ENCODE results near the gene FOXK1. TPM values are rescaled to one million over a fixed set of nuclear protein-coding genes. Genes with fewer than 3 reads are reported as not detected.

The FOXK1 gene
- total and polyA plus RNA-seq, 8 donors, result 2.9 to 88.1 (median 21.6) TPM

DNA sequence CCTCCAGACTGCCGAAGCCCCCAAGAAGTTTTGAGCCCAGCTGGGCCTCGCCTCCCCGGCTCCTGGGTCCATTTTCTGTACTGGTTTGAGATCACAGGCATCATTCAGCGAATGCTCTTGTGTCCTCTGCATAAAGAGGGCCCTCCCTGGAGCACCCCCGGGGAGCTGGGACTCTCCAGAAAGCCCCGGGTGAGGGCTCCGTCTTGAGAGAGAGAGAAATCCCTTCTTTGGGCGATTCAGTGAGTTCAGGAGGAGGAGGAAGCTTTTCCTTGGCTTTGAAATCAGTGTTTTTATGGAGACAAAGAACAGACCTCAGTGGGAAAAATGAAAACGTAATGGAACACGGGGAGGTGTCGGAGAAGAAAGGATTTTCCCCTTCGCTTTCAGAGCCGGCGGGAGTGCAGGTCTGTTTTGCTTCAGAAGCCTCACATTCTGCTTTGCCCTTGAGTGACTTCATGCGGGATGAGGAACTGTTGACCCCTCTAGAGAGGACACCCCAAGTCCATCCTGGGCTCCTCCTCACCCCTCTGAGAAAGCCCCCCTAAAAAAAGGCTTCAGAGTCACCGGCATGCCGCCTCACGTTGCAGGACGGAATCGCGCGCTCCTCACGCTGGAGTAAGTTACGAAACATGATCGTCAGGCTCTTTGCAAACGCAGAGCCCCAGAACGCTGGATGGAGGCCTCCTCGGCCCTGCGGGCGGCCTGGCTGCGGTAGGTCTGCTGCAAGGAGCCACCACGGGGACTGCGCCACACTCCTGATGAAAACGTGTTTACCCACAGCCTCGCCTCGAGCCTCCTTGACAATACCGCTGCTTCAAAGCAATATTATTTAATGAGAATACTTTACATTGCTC lies 84.8 kb downstream of the FOXK1 start:
- peak in 1 of 2 donors; percentile 70 for DNase-seq
- peaks cover 0 to 40% (median 18%) of the 10 kb centered on the region in 4 donors for H3K4me1 ChIP-seq
- 76 to 91% (median 88%) methylated on average over 36 to 37 of the region's 37 CpGs for WGBS, 5 donors
- intact Hi-C loops (cut with DNase I; ENCODE audit: low total_unique reads), result no loop called here
- H3K9me3 ChIP-seq, result no peaks in the 10 kb centered on the region
- peak overlapping the region in 3 of 5 donors; percentile 55 to 94 (median 78) for H3K27ac ChIP-seq
- TF ChIP-seq POLR2AphosphoS5 (IDR thresholded peaks at IDR 0.05), result peak in 2 of 3 donors; percentile 10 to 63
- TF ChIP-seq, protein P1, sequence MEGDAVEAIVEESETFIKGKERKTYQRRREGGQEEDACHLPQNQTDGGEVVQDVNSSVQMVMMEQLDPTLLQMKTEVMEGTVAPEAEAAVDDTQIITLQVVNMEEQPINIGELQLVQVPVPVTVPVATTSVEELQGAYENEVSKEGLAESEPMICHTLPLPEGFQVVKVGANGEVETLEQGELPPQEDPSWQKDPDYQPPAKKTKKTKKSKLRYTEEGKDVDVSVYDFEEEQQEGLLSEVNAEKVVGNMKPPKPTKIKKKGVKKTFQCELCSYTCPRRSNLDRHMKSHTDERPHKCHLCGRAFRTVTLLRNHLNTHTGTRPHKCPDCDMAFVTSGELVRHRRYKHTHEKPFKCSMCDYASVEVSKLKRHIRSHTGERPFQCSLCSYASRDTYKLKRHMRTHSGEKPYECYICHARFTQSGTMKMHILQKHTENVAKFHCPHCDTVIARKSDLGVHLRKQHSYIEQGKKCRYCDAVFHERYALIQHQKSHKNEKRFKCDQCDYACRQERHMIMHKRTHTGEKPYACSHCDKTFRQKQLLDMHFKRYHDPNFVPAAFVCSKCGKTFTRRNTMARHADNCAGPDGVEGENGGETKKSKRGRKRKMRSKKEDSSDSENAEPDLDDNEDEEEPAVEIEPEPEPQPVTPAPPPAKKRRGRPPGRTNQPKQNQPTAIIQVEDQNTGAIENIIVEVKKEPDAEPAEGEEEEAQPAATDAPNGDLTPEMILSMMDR (IDR thresholded peaks at IDR 0.05), result no peak
- H3K36me3 ChIP-seq, result peaks cover 23 to 66% (median 45%) of the 10 kb centered on the region in 4 donors
- no peaks in the 10 kb centered on the region for H3K27me3 ChIP-seq
- H3K4me3 ChIP-seq, result peak overlapping the region in 2 of 4 donors; percentile 9 to 12

DNA sequence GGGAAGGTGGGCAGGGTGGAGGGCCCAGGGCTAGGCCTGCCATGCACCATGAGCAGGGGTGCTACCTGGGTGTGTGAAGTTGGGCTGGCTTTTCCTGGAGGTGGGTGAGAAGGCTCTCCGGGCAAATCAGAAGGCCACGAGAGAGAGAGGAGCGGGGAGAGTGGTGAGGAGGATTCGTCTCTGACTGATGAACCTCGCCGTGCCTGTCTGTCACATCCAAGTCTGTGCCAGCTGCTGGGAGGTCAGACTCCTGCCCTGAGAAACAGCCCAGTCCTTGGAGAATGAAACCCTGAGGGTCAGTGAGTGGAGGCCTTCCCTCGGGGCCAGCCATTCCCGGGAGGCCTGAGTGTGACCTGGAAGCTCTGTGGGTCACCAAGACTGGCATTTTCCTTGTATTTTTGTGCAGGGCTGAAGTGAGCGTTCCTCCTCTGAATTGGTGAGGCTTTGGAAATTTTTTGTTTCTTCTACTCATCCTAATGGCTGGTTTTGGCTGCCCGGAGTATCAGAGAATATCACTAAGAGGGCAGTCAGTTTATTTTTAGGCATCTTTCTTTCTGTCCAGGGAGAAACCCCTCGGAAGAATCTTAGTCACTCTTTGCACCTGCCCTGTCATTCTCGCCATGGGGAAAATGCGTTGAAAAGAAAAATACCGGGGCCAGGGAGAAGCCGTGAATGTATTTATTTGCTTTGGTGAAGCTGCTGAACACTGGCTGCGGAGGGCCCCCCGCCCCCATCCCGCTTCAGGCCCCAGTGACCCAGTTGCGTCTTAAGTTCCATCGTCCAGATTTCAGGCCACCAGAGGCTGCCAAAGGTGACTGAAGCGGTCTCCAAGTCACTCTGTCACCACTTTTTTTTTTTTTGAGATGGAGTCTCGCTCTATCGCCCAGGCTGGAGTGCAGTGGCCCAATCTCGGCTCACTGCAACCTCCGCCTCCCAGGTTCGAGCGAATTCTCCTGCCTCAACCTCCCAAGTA lies 86.8 kb downstream of the FOXK1 start:
- WGBS, 5 donors, result 77 to 92% (median 89%) methylated on average over 26 to 27 of the region's 27 CpGs
- Histone ChIP-seq H3K27me3 (no peaks in the 10 kb centered on the region), H3K4me3 (peak overlapping the region in 2 of 4 donors; percentile 9 to 14), H3K4me1 (peaks cover 6 to 49% (median 23%) of the 10 kb centered on the region in 4 donors), H3K36me3 (peaks cover 3 to 46% (median 25%) of the 10 kb centered on the region in 4 donors), H3K27ac (peak overlapping the region in 4 of 5 donors; percentile 20 to 94 (median 44)), H3K9me3 (no peaks in the 10 kb centered on the region)
- TF ChIP-seq, protein P1 (IDR thresholded peaks at IDR 0.05), result no peak
- no peak for TF ChIP-seq POLR2A (IDR thresholded peaks at IDR 0.05)
- TF ChIP-seq EP300 (IDR thresholded peaks at IDR 0.05), result no peak
- TF ChIP-seq POLR2AphosphoS5 (IDR thresholded peaks at IDR 0.05), result no peak
- DNase-seq, result no peak
- intact Hi-C loops (cut with DNase I; ENCODE audit: low total_unique reads), result no loop called here

DNA sequence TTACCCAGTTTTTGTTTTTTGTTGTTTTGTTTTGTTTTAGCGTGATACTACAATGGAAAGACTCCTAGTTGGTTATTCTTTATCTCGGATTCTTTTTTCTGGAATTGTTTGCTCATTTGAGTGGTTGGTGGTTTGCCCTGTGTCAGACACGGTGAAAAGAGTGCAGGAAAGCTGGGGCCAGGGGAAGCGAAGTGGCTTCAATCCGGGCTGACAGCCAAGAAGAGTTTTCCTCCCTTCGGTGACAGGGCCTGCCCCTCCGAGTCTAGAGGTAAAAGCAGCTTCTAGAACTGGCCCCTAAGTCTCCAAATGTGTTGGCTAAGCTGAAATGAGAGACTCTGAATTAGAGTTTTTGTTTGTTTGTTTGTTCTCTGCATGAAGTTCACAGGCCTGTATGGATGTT lies 87.7 kb downstream of the FOXK1 start:
- no peaks in the 10 kb centered on the region for H3K9me3 ChIP-seq
- peak overlapping the region in 3 of 5 donors; percentile 35 to 94 (median 52) for H3K27ac ChIP-seq
- 14 to 29% (median 24%) methylated on average over 7 of the region's 7 CpGs for WGBS, 5 donors
- H3K36me3 ChIP-seq, result peaks cover 0 to 37% (median 17%) of the 10 kb centered on the region in 4 donors
- intact Hi-C loops (cut with DNase I; ENCODE audit: low total_unique reads), result no loop called here
- peaks cover 13 to 58% (median 32%) of the 10 kb centered on the region in 4 donors for H3K4me1 ChIP-seq
- TF ChIP-seq POLR2AphosphoS5 (IDR thresholded peaks at IDR 0.05), result no peak
- TF ChIP-seq POLR2A (IDR thresholded peaks at IDR 0.05), result no peak
- TF ChIP-seq EP300 (IDR thresholded peaks at IDR 0.05), result no peak
- TF ChIP-seq, protein P1 (IDR thresholded peaks at IDR 0.05), result no peak
- H3K27me3 ChIP-seq, result no peaks in the 10 kb centered on the region
- no peak overlapping the region for H3K4me3 ChIP-seq
- DNase-seq, result peak in 1 of 2 donors; percentile 39

DNA sequence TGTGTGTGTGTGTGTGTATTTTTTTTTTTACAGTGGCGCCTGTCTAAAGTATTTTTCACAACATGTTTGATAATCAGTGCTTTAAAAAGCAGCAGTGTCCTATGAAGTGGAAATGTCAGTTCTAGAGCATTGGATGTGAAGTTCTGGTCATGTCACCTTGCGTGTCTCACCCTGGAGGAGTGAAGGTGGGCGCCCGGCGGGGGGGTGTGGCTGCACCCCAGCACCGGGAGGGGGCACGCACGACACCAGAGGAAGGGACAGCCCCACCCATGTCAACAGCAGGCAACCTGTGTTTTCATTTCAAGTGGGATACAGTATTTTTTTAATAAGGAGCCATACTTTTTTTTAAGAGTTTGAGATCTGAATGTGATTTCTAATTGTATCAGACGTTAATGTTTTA lies 88.8 kb downstream of the FOXK1 start:
- no peak overlapping the region for H3K4me3 ChIP-seq
- no peak for TF ChIP-seq POLR2AphosphoS5 (IDR thresholded peaks at IDR 0.05)
- 66 to 71% (median 67%) methylated on average over 9 of the region's 9 CpGs for WGBS, 5 donors

More for the DNA sequence above, 88.8 kb downstream of the FOXK1 start:
- DNase-seq, result no peak
- Histone ChIP-seq H3K4me1 (peaks cover 14 to 55% (median 32%) of the 10 kb centered on the region in 4 donors), H3K27ac (peak overlapping the region in 2 of 5 donors; percentile 1 to 94), H3K9me3 (no peaks in the 10 kb centered on the region), H3K36me3 (peaks cover 0 to 28% (median 10%) of the 10 kb centered on the region in 4 donors), H3K27me3 (no peaks in the 10 kb centered on the region)
- intact Hi-C loops (cut with DNase I; ENCODE audit: low total_unique reads), result no loop called here
